Muscle of back (tissue), 11 donors: ENCODE measurements around the gene PTMA. TPM values are rescaled to one million over a fixed set of nuclear protein-coding genes. Genes with fewer than 3 reads are reported as not detected.
A peak's percentile ranks its signal among the peaks of the same experiment; 100 is the strongest.

Experiments used
- DNase-seq, 3 donors: peaks; one replicate each; pipeline versions ENCODE4 v3.0.0 to v3.0.0-alpha.2; 2013
- polyA plus RNA-seq, 10 donors: library from polyadenylated mRNA; unstranded; fragments of 120-200 nt; gene quantifications; one replicate each; pipeline ENCODE4 v1.2.1, GENCODE V29; 2013; ENCODE audit not compliant: insufficient read length in 10 of 10

PTMA gene
- polyA plus RNA-seq, 10 donors: 528 to 925 (median 619) TPM

- DNase-seq: peak in 1 of 3 donors; percentile 65
These were observed 35.5 kb upstream of the PTMA start for GRCh38 chr2:231672617-231673347.

- peak in 1 of 3 donors; percentile 48 for DNase-seq
These were observed 35.0 kb upstream of the PTMA start for GRCh38 chr2:231673348-231673770.

GRCh38 chr2:231674587-231675338 is 33.6 kb upstream of the PTMA start:
- DNase-seq: peak in 1 of 3 donors; percentile 82

- peak in 1 of 3 donors; percentile 8 for DNase-seq
These were observed 32.1 kb upstream of the PTMA start for GRCh38 chr2:231676243-231676642.

- peak; percentile 85 to 93 (median 90) for DNase-seq
These were observed 30.7 kb upstream of the PTMA start for GRCh38 chr2:231677632-231678104.

GRCh38 chr2:231679908-231680284 is 28.4 kb upstream of the PTMA start:
- DNase-seq: peak in 1 of 3 donors; percentile 37

GRCh38 chr2:231680285-231680991 is 27.9 kb upstream of the PTMA start:
- DNase-seq: peak in 1 of 3 donors; percentile 33

GRCh38 chr2:231680992-231681852 is 27.1 kb upstream of the PTMA start:
- DNase-seq: peak; percentile 87 to 95 (median 90)

- peak in 1 of 3 donors; percentile 48 for DNase-seq
These were observed 25.6 kb upstream of the PTMA start for GRCh38 chr2:231682603-231683291.

- peak in 1 of 3 donors; percentile 44 for DNase-seq
These were observed 24.8 kb upstream of the PTMA start for GRCh38 chr2:231683292-231684235.

GRCh38 chr2:231684314-231685223 is 23.8 kb upstream of the PTMA start:
- peak in 1 of 3 donors; percentile 56 for DNase-seq

- peak in 1 of 3 donors; percentile 10 for DNase-seq
These were observed 22.8 kb upstream of the PTMA start for GRCh38 chr2:231685349-231686191.

GRCh38 chr2:231686192-231687100 is 21.9 kb upstream of the PTMA start:
- DNase-seq: no peak

- peak in 1 of 3 donors; percentile 57 for DNase-seq
These were observed 21.0 kb upstream of the PTMA start for GRCh38 chr2:231687133-231687852.

GRCh38 chr2:231687961-231688360 is 20.4 kb upstream of the PTMA start:
- no peak for DNase-seq
